CD14-positive monocyte (primary cell): ENCODE measurements around the gene ADAMTSL1. TPM values are rescaled to one million over a fixed set of nuclear protein-coding genes. Genes with fewer than 3 reads are reported as not detected.

ENCODE experiments used
- DNase-seq, 3 donors: peaks; one replicate each; pipeline ENCODE4 v3.0.0-alpha.2; 2011 to 2022
- H2AFZ ChIP-seq: 2 replicates; pipeline ENCODE4 v1.6.0; 2012; ENCODE audit warnings: mild to moderate bottlenecking, low read depth, low read length, inconsistent platforms; ENCODE audit not compliant: insufficient read depth, poor library complexity, severe bottlenecking
- H3K27ac ChIP-seq, 2 donors: 1 replicate in 1 of 2; 2 replicates in 1 of 2; pipeline ENCODE4 v1.5.1; 2012 to 2013; ENCODE audit warnings: low read length in 2 of 2, control low read depth in 1 of 2, inconsistent platforms in 1 of 2, low read depth in 1 of 2, mild to moderate bottlenecking in 1 of 2
- H3K27me3 ChIP-seq, 2 donors: one replicate each; pipeline versions ENCODE4 v1.6.0 to v1.6.1; 2011 to 2013; ENCODE audit warnings: low read length in 2 of 2; ENCODE audit not compliant: control insufficient read depth in 2 of 2, insufficient read depth in 2 of 2
- H3K36me3 ChIP-seq, 2 donors: replicated peaks in 1 of 2; 1 replicate in 1 of 2; 2 replicates in 1 of 2; pipeline versions ENCODE4 v1.5.1 to v1.6.1; 2012 to 2013; ENCODE audit warnings: low read length in 2 of 2, control low read depth in 1 of 2, inconsistent platforms in 1 of 2, mild to moderate bottlenecking in 1 of 2; ENCODE audit not compliant: insufficient read depth in 2 of 2, control insufficient read depth in 1 of 2
- H3K4me1 ChIP-seq, 2 donors: 1 replicate in 1 of 2; 2 replicates in 1 of 2; pipeline versions ENCODE4 v1.5.1 to v1.6.1; 2012 to 2013; ENCODE audit warnings: low read length in 2 of 2, control low read depth in 1 of 2, inconsistent platforms in 1 of 2, mild to moderate bottlenecking in 1 of 2, moderate library complexity in 1 of 2; ENCODE audit not compliant: insufficient read depth in 2 of 2, control insufficient read depth in 1 of 2
- H3K4me2 ChIP-seq: replicated peaks from 2 replicates; pipeline ENCODE3; 2012; ENCODE audit warnings: low read length, moderate library complexity, mild to moderate bottlenecking; ENCODE audit not compliant: poor library complexity, severe bottlenecking; ENCODE audit errors: extremely low read depth
- H3K4me3 ChIP-seq, 3 experiments: fragments of 200-600 bp in 1 of 3; sonication (generic) in 1 of 3; replicated peaks in 1 of 3; 1 replicate in 2 of 3; 2 replicates in 1 of 3; pipeline ENCODE4 v1.5.1; 2011 to 2013; ENCODE audit warnings: low read length in 3 of 3, mild to moderate bottlenecking in 3 of 3, control low read depth in 2 of 3, low read depth in 2 of 3, inconsistent platforms in 1 of 3, moderate library complexity in 1 of 3
- H3K79me2 ChIP-seq: 2 replicates; pipeline ENCODE4 v1.6.0; 2012; ENCODE audit warnings: mild to moderate bottlenecking, control low read depth, inconsistent platforms, low read length, moderate library complexity; ENCODE audit not compliant: insufficient read depth
- H3K9ac ChIP-seq: 2 replicates; pipeline ENCODE4 v1.6.0; 2017; ENCODE audit warnings: low read length, mild to moderate bottlenecking; ENCODE audit not compliant: insufficient read depth, poor library complexity, severe bottlenecking
- H3K9me3 ChIP-seq, 2 donors: replicated peaks in 1 of 2; 1 replicate in 1 of 2; 2 replicates in 1 of 2; pipeline versions ENCODE4 v1.5.1 to v1.6.1; 2012 to 2013; ENCODE audit warnings: low read length in 2 of 2, control low read depth in 1 of 2; ENCODE audit not compliant: control insufficient read depth in 1 of 2, insufficient read depth in 1 of 2
- H4K20me1 ChIP-seq: 2 replicates; pipeline ENCODE4 v1.6.0; 2012; ENCODE audit warnings: mild to moderate bottlenecking, low read length, control low read depth, moderate library complexity; ENCODE audit not compliant: insufficient read depth
- H3K27ac Mint-ChIP-seq, 7 donors: one replicate each; pipeline ENCODE4 v1.8.0; 2020; ENCODE audit warnings: mild to moderate bottlenecking in 7 of 7, mixed read lengths in 7 of 7, moderate library complexity in 6 of 7, inconsistent platforms in 2 of 7
- H3K27me3 Mint-ChIP-seq, 3 donors: one replicate each; pipeline ENCODE4 v1.8.0; 2021 to 2022; ENCODE audit warnings: low read depth in 3 of 3, mild to moderate bottlenecking in 3 of 3, mixed read lengths in 3 of 3, moderate library complexity in 3 of 3, inconsistent platforms in 1 of 3
- H3K36me3 Mint-ChIP-seq, 2 donors: one replicate each; pipeline ENCODE4 v1.8.0; 2020; ENCODE audit warnings: mixed read lengths in 2 of 2, inconsistent platforms in 1 of 2, mild to moderate bottlenecking in 1 of 2
- H3K4me1 Mint-ChIP-seq: one replicate; pipeline ENCODE4 v1.8.0; 2020; ENCODE audit warnings: mild to moderate bottlenecking, mixed read lengths
- H3K4me3 Mint-ChIP-seq, 2 donors: one replicate each; pipeline ENCODE4 v1.8.0; 2020; ENCODE audit warnings: mild to moderate bottlenecking in 2 of 2, mixed read lengths in 2 of 2, moderate library complexity in 1 of 2
- H3K9me3 Mint-ChIP-seq, 7 donors: one replicate each; pipeline ENCODE4 v1.8.0; 2020 to 2022; ENCODE audit warnings: mixed read lengths in 7 of 7, mild to moderate bottlenecking in 6 of 7, moderate library complexity in 6 of 7, inconsistent platforms in 2 of 7
- whole genome bisulfite sequencing: methylation state at CpG from one replicate; pipeline ENCODE4 v1.1.5; 2013; ENCODE audit warnings: missing lambda C conversion rate; ENCODE audit not compliant: insufficient coverage; 5-methylcytosine and 5-hydroxymethylcytosine counted together
- intact Hi-C, 2 donors: fragments of 100-400 bp; cut with micrococcal nuclease; formaldehyde crosslinking; loops; one replicate each; pipeline versions ENCODE4 v1.15.0 to v1.15.1; 2023
- polyA plus RNA-seq, 3 donors: library from polyadenylated mRNA; depleted of rRNA in 1 of 3; unstranded in 2 of 3; stranded (reverse) in 1 of 3; fragments of 300-500 nt in 2 of 3; fragments of >200 nt in 1 of 3; fragmentation: Illumina TruSeq in 2 of 3; gene quantifications; 1 replicate in 2 of 3; 2 replicates in 1 of 3; pipeline ENCODE4 v1.2.3, GENCODE V29; 2012 to 2021
- TF ChIP-seq, protein P1 (sequence below): fragments of 200-600 bp; IDR thresholded peaks from one replicate; pipeline ENCODE4 v1.8.0; 2022; ENCODE audit warnings: antibody characterized with exemption, mild to moderate bottlenecking

Gene ADAMTSL1
- polyA plus RNA-seq, 3 donors: not detected

DNA sequence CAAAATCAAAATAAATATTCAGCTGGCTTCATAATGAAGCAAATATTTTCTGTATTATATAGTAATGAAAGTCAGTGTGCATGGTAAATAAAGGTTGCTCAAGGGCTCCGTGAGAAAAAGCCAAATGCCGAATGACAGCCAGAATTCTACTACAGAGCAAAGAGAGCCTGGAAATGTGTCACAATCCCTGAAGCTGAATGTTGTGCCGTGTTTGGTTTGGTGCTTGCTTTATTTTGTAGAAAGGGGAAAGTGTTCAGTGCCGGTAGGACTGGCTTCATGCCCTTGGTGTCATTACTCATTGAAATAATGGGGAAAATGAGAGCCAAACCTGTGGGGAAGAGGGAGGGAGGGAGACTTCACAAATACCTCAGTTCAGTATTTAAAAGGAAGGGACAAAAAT is 26.8 kb upstream of the ADAMTSL1 start:
- Histone ChIP-seq H4K20me1 (no peaks in the 10 kb centered on the region), H3K4me1 (no peaks in the 10 kb centered on the region), H3K9me3 (no peaks in the 10 kb centered on the region), H3K9ac (no peak overlapping the region), H2AFZ (no peak overlapping the region), H3K27me3 (no peaks in the 10 kb centered on the region), H3K36me3 (no peaks in the 10 kb centered on the region), H3K4me2 (no peak overlapping the region), H3K4me3 (no peak overlapping the region), H3K79me2 (no peaks in the 10 kb centered on the region), H3K27ac (no peak overlapping the region)
- TF ChIP-seq, protein P1, sequence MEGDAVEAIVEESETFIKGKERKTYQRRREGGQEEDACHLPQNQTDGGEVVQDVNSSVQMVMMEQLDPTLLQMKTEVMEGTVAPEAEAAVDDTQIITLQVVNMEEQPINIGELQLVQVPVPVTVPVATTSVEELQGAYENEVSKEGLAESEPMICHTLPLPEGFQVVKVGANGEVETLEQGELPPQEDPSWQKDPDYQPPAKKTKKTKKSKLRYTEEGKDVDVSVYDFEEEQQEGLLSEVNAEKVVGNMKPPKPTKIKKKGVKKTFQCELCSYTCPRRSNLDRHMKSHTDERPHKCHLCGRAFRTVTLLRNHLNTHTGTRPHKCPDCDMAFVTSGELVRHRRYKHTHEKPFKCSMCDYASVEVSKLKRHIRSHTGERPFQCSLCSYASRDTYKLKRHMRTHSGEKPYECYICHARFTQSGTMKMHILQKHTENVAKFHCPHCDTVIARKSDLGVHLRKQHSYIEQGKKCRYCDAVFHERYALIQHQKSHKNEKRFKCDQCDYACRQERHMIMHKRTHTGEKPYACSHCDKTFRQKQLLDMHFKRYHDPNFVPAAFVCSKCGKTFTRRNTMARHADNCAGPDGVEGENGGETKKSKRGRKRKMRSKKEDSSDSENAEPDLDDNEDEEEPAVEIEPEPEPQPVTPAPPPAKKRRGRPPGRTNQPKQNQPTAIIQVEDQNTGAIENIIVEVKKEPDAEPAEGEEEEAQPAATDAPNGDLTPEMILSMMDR: no peak
- Mint-ChIP-seq H3K4me3 (no peak overlapping the region), H3K27me3 (peaks cover 0 to 4% (median 2%) of the 10 kb centered on the region in 3 donors), H3K27ac (no peak overlapping the region), H3K4me1 (no peaks in the 10 kb centered on the region), H3K36me3 (no peaks in the 10 kb centered on the region), H3K9me3 (no peaks in the 10 kb centered on the region)
- intact Hi-C loops: no loop called here
- WGBS: no CpG with 5 or more reads among the region's 4 CpGs
- DNase-seq: no peak

DNA sequence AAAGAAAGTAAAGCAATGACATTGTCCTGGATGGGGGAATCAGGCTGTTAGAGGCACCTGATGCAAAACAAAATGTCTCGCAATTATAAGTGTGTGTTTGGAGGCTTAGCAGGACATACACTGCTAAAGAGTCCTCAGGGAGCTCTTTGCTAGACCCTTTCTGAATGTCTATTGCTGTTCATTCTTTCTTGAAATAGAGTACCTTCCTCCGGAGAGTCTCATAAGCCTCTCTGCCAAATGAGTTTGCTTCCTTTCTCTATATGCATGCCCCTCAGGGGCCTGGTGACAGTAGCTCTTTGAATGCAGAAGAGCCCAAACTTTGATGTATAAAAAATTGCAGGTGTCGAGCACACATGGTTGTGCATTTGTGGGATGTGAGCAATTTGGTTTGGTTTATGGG is 26.4 kb upstream of the ADAMTSL1 start:
- Histone ChIP-seq H2AFZ (no peak overlapping the region), H3K4me2 (no peak overlapping the region)
- WGBS: 83% methylated on average over 1 of the region's 3 CpGs

More for the DNA sequence above, 26.4 kb upstream of the ADAMTSL1 start:
- H3K4me3 Mint-ChIP-seq: no peak overlapping the region
- no peaks in the 10 kb centered on the region for H3K4me1 Mint-ChIP-seq
- no peak overlapping the region for H3K27ac ChIP-seq
- intact Hi-C loops: no loop called here
- H3K9ac ChIP-seq: no peak overlapping the region
- no peaks in the 10 kb centered on the region for H3K36me3 ChIP-seq
- TF ChIP-seq, protein P1: no peak
- no peaks in the 10 kb centered on the region for H4K20me1 ChIP-seq
- H3K36me3 Mint-ChIP-seq: no peaks in the 10 kb centered on the region
- H3K27me3 ChIP-seq: no peaks in the 10 kb centered on the region
- peaks cover 0 to 4% (median 2%) of the 10 kb centered on the region in 3 donors for H3K27me3 Mint-ChIP-seq
- no peak overlapping the region for H3K27ac Mint-ChIP-seq
- H3K9me3 Mint-ChIP-seq: no peaks in the 10 kb centered on the region
- no peaks in the 10 kb centered on the region for H3K9me3 ChIP-seq
- no peaks in the 10 kb centered on the region for H3K4me1 ChIP-seq
- H3K4me3 ChIP-seq: no peak overlapping the region
- no peaks in the 10 kb centered on the region for H3K79me2 ChIP-seq
- no peak for DNase-seq
